AG09309 (cell line): ENCODE results near the gene PPP1R2B.

Source experiments
- DNase-seq: peaks from one replicate; pipeline ENCODE4 v3.0.0-alpha.2; 2010; ENCODE audit warnings: low read depth
- H3K4me3 ChIP-seq: 2 replicates; pipeline ENCODE4 v1.5.1; 2011; ENCODE audit warnings: mild to moderate bottlenecking, low read depth, low read length, moderate library complexity; ENCODE audit not compliant: control insufficient read depth
- TF ChIP-seq, protein P1 (sequence below): IDR thresholded peaks from 2 replicates; pipeline ENCODE4 v1.5.1; 2011; ENCODE audit warnings: mild to moderate bottlenecking, low read depth, low read length, inconsistent platforms; ENCODE audit not compliant: insufficient read depth, control insufficient read depth; ENCODE audit errors: missing control alignments

The PPP1R2B gene

DNA sequence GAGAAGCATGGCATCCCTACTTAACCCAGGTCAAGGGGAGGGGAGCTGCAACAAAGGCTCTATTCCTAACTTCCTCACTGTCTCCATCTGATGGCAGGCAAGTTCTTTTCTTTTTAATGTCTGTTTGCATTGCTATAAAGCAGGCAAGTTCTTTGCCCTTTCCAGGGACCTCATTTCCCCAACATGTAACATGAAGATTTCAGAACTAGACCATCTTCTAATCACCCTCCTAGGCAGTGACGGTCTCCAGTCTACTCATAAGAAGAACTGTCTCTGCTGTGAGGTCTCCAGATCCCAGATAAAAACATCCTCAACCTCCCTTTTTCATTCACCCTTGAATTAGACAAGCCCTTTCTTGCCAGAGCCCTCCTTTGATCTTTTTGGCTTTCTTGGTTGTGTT, 42.1 kb downstream of the PPP1R2B start:
- no peak overlapping the region for H3K4me3 ChIP-seq
- TF ChIP-seq, protein P1, sequence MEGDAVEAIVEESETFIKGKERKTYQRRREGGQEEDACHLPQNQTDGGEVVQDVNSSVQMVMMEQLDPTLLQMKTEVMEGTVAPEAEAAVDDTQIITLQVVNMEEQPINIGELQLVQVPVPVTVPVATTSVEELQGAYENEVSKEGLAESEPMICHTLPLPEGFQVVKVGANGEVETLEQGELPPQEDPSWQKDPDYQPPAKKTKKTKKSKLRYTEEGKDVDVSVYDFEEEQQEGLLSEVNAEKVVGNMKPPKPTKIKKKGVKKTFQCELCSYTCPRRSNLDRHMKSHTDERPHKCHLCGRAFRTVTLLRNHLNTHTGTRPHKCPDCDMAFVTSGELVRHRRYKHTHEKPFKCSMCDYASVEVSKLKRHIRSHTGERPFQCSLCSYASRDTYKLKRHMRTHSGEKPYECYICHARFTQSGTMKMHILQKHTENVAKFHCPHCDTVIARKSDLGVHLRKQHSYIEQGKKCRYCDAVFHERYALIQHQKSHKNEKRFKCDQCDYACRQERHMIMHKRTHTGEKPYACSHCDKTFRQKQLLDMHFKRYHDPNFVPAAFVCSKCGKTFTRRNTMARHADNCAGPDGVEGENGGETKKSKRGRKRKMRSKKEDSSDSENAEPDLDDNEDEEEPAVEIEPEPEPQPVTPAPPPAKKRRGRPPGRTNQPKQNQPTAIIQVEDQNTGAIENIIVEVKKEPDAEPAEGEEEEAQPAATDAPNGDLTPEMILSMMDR, result no peak
- DNase-seq, result no peak

DNA sequence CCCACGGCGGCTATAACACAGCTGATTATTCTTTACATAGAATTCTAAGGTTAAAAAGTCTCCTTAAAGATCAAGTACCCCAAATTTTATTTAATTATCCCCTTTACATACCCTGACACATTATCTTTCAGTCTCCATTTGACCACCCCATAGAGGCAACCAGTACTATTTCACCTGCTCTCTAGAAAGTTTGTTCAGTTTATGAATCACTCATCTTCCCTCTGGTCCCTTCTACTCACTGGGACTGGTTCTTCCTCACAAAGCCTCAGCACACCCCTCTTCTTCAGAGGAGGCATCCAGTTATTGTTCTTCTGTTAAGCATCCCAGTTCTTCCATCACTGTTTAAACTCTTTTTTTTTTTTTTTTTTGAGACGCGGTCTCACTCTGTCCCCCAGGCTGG, 42.8 kb downstream of the PPP1R2B start:
- H3K4me3 ChIP-seq, result no peak overlapping the region
- no peak for DNase-seq
- TF ChIP-seq, protein P1, result no peak

DNA sequence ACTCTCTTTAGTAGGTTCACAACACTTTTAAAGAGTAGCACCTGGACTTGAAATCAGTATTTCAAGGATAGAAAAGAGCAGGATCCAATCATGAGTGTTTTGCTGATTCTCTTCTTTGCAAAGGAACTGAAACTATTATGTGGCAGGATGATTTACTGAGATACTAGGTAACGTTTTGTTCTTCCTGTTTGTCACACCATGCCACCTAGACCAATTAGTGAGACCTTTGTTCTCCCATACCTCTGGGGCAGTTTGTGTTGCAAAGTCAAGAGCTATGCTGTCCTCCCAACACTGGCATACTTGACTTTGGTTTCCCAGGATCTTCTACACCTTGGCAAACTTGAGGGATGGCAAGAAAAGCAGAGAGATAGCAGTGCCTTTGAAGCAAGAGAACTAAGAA, 43.4 kb downstream of the PPP1R2B start:
- TF ChIP-seq, protein P1, result no peak
- H3K4me3 ChIP-seq, result no peak overlapping the region
- no peak for DNase-seq

- no peak for DNase-seq
- TF ChIP-seq, protein P1, result no peak
- H3K4me3 ChIP-seq, result no peak overlapping the region
Observed at GRCh38 chr5:156896546-156896945, 46.5 kb downstream of the PPP1R2B start.
